Measurements from ENCODE around the gene AMBP.
"Not testable (repeated sequence)": the region's sequence is repeated elsewhere in the genome, so short reads cannot be mapped to it uniquely, and the experiment has no call there.

The AMBP gene

DNA sequence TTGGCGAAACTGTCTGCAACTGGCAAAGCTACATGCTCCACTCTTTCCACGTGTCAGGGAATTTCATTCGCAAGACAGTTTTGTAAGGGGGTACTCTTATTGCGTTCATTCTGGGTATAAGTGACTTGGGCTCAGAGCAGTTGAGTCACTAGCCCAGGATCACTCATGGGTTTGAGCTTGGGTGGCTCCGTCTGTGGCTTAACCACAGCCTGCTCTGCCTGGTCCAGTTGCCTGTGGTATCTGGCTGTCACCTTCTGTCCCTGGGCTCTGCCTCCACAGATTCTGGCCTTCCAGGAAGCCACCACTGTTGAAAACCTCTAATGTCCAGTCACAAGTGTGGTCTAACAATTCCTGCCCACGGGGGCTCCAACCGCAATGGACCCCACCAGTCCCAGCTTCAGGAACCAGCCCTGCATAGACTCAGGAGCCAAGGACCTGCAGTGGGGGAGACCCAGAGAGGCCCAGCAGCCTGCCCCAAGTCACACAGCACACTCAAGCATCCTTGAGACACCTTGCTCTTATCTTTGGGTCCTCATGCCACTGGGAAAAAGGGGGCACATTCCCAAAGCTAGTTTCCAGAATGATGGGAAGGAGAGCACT is 10.6 kb upstream of the AMBP start:
- no peak overlapping the region for H3K27ac Mint-ChIP-seq
- no peaks in the 10 kb centered on the region for H3K36me3 Mint-ChIP-seq (ENCODE audit: low read depth)
- no peaks in the 10 kb centered on the region for H3K4me1 Mint-ChIP-seq
- no peaks in the 10 kb centered on the region for H3K9me3 Mint-ChIP-seq
- H3K27me3 Mint-ChIP-seq, result peaks cover 2% of the 10 kb centered on the region
- no peak overlapping the region for H3K4me3 Mint-ChIP-seq
- DNase-seq, result no peak
- no peak for ATAC-seq

DNA sequence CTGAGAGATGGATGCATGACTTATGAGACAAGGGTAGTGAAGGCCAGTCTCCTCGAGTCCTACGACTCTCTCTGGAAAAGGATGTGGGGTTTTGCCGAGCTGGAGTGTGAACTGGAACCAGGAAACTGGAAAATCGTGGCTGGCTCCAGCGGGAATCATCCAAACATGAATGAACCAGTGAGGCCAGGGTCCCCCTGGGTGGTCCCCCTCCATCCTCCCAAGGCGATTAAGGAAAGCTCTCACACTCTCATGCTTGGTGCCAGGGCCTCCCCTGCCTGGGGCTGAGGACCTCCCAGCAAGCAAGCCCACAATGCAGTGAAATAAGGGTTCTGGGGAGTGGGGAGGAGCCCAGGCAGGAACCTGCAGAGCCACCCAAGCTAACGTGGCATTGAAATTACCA is 9.6 kb upstream of the AMBP start:
- Mint-ChIP-seq H3K36me3 (ENCODE audit: low read depth) (no peaks in the 10 kb centered on the region), H3K27ac (no peak overlapping the region), H3K9me3 (no peaks in the 10 kb centered on the region), H3K4me1 (no peaks in the 10 kb centered on the region), H3K27me3 (peaks cover 2% of the 10 kb centered on the region), H3K4me3 (no peak overlapping the region)
- DNase-seq (no peak), ATAC-seq (no peak)

DNA sequence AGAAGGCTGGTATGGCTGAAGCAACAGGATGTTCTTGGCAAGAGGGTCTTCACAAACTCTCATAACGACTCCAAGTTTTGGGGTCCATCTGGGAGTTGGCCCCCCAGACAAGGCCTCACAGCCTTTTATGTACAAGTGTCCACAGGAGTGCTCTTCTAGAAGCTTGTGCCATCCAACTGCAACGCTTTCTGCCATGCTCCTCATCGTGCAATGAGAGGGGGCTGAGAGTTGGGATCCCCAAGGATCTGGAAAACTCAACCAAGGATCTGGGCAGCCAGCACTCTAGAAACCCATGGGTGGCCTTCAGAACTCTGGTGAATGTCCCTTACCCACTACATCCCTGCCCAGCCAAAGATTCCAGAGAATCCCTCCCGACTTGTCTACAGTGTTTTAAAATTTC is 8.5 kb upstream of the AMBP start:
- H3K36me3 Mint-ChIP-seq (ENCODE audit: low read depth), result no peaks in the 10 kb centered on the region
- H3K4me3 Mint-ChIP-seq, result no peak overlapping the region
- peaks cover 2% of the 10 kb centered on the region for H3K27me3 Mint-ChIP-seq
- ATAC-seq, result no peak
- H3K27ac Mint-ChIP-seq, result no peak overlapping the region
- no peaks in the 10 kb centered on the region for H3K9me3 Mint-ChIP-seq
- no peaks in the 10 kb centered on the region for H3K4me1 Mint-ChIP-seq
- DNase-seq, result no peak

DNA sequence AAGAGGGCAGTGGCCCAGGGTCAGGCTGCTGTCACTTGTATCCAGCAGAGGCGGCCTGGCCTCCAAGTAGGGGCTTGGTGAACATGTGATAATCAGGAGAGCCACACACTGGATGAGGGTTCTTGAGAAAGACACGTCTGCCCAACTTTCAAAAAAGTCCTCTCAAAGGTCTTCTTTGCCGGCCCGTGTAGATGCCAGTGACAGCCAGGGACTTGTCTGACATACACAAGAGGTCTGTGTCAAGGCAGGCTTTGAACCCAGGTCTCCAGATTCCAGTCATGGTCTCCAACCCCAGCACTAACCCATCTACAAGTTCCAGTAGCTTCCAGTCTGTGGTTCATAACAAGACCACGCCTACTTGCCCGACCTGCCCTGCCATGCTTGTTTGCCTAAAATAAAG is 7.9 kb upstream of the AMBP start:
- no peaks in the 10 kb centered on the region for H3K9me3 Mint-ChIP-seq
- H3K4me1 Mint-ChIP-seq, result no peaks in the 10 kb centered on the region
- H3K36me3 Mint-ChIP-seq (ENCODE audit: low read depth), result no peaks in the 10 kb centered on the region
- ATAC-seq (no peak), DNase-seq (no peak)
- peaks cover 2% of the 10 kb centered on the region for H3K27me3 Mint-ChIP-seq
- no peak overlapping the region for H3K4me3 Mint-ChIP-seq
- no peak overlapping the region for H3K27ac Mint-ChIP-seq

DNA sequence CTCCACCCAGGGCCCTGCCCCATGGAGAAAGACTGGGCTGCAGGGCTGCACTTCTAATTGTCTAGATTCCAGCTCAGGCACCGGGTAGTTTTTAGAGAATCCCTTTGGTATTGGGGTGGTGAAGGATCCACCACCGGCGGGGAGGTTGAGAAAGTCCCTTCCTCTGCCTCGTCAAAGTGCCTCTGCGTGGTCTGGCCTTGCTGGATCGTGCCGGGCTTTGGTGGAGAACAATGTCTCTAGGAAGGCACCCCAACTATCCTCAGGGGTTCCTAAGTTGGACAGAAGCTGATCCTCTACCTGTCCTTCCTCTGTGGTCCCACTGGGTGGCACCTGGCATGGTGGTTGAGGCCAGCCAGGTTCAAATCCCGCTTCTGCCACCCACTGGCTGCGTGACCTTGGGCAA is 7.3 kb upstream of the AMBP start:
- Mint-ChIP-seq H3K27me3 (peaks cover 2% of the 10 kb centered on the region), H3K9me3 (no peaks in the 10 kb centered on the region), H3K36me3 (ENCODE audit: low read depth) (no peaks in the 10 kb centered on the region), H3K4me1 (no peaks in the 10 kb centered on the region), H3K4me3 (no peak overlapping the region), H3K27ac (no peak overlapping the region)
- ATAC-seq (no peak), DNase-seq (no peak)

DNA sequence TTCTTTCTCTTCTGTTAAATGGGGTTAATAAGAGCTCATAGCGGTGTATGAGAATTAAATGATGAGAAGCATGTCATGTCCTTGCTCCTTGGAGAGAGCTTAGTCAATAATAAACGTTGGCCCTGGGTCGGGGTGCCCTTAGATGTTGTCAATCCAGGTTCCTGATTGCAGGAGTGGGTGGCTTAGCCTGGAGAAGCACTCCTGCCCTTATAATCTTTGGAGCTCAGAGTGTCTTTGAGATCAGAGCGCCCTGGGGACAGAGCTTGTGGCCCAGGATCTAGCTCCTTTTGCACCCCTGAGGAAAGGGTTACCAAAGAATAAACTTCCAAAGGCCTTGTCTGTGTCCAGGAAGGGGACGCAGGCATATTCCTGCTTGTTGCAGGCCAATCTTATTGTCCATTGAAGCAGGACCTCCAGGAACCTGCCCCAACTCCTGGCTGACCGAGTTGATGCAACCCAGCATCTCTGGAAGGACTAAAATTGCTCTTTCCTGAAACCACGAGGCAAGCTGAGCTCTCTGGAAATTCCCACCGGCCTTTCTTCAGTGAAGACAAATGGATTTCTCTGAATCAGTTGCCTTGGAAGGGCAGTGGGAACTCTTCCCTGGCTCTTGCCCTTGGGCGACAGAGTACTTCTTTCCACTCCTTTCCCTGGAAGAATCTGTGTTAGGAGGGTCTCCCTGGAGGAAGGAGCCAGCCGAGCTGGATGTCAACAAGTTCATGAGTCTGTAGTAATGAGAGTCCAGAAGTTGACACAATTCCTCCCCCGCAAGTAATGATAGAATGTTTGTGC is 6.4 kb upstream of the AMBP start:
- DNase-seq, result no peak
- no peaks in the 10 kb centered on the region for H3K4me1 Mint-ChIP-seq
- no peaks in the 10 kb centered on the region for H3K9me3 Mint-ChIP-seq
- peaks cover 2% of the 10 kb centered on the region for H3K27me3 Mint-ChIP-seq
- no peak overlapping the region for H3K27ac Mint-ChIP-seq
- ATAC-seq, result no peak
- no peaks in the 10 kb centered on the region for H3K36me3 Mint-ChIP-seq (ENCODE audit: low read depth)
- H3K4me3 Mint-ChIP-seq, result no peak overlapping the region

DNA sequence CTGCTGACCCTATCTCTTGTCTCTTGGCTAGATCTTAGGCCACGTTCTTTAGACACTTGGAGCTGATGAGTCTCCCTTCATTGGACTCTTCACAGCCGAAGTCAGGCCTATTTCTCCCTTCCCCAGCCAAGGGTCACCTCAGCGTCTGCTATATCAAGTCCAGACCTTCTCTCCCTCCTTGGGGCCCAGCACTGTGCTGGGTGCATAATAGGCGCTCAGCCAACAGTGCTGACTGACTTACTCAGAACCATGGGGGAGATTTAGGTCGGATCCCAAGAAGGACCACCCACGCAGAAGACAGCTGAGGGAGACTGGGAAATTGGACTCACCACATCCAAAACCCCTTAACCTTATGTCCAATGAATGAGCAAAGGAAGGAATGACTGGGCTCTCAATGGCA is 5.6 kb upstream of the AMBP start:
- Mint-ChIP-seq H3K27me3 (peaks cover 2% of the 10 kb centered on the region), H3K4me1 (no peaks in the 10 kb centered on the region), H3K36me3 (ENCODE audit: low read depth) (no peaks in the 10 kb centered on the region), H3K9me3 (no peaks in the 10 kb centered on the region), H3K4me3 (no peak overlapping the region), H3K27ac (no peak overlapping the region)
- DNase-seq, result no peak
- no peak for ATAC-seq

DNA sequence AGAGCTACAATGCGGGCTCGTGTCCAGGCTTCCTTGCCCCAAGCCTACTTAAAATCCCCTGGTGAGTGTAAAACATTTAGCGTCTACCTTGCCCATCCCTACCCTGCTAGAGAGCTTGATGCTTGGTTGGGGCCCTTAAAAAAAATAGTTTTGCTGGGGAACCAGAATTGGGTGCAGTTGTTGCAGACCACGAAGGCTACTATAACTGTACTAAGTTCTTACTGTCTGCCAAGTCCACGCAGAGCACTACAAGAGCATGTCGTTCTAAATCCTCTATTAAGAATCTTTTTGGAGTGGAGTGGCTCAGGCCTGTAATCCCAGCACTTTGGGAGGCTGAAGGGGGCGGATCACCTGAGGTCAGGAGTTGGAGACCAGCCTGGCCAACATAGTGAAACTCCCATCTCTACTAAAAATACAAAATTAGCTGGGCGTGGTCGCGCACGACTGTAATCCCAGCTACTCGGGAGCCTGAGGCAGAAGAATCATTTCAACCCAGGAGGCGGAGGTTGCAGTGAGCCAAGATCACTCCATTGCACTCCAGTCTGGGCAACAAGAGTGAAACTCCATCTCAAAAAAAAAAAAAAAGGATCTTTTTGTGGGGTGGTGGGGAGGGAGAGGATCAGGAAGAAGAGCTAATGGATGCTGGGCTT is 4.8 kb upstream of the AMBP start:
- not testable (repeated sequence) for H3K27me3 Mint-ChIP-seq

DNA sequence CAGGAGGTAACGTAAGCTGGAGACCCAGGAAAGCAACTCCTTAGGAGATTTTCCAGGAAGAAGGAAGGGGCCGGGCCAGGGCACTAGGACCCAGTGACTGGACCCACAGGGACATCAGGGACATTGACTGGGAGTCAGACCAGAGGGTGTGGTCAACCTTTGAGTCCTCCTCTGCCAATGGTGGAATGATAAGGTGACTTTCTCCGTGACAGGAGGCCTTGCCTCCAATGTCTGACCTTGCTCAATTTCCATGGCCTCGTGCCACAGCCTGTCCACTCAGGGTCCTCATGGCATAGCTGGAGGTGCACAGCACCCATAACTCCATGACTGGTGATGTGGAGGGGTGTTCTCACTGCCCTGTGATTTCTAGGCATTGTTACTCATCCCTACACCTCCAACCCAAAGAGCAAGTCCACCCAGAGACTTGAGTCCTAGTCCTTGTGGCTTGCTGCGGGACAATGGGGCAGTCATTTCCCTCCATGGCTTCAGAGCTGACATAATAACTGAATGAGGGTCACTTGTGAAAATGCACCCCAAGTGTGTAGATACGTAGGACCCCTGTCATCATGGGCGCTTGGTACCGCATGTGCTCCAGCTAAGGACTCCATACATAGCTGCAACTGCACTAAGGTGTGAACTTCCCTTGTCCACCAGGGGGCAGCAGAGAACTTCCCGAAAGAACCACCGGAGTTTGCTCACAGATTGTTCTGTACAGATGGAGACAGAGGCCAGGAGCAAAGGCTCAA is 4.1 kb upstream of the AMBP start:
- H3K36me3 Mint-ChIP-seq (ENCODE audit: low read depth), result no peaks in the 10 kb centered on the region
- DNase-seq, result peak; percentile 85
- no peaks in the 10 kb centered on the region for H3K4me1 Mint-ChIP-seq
- no peaks in the 10 kb centered on the region for H3K27me3 Mint-ChIP-seq
- no peak overlapping the region for H3K4me3 Mint-ChIP-seq
- no peak overlapping the region for H3K27ac Mint-ChIP-seq
- no peaks in the 10 kb centered on the region for H3K9me3 Mint-ChIP-seq
- peak; percentile 74 for ATAC-seq

More for the DNA sequence above, 4.8 kb upstream of the AMBP start:
- not testable (repeated sequence) for DNase-seq; H3K4me1 Mint-ChIP-seq; H3K36me3 Mint-ChIP-seq (ENCODE audit: low read depth); H3K9me3 Mint-ChIP-seq; H3K4me3 Mint-ChIP-seq; ATAC-seq; H3K27ac Mint-ChIP-seq

DNA sequence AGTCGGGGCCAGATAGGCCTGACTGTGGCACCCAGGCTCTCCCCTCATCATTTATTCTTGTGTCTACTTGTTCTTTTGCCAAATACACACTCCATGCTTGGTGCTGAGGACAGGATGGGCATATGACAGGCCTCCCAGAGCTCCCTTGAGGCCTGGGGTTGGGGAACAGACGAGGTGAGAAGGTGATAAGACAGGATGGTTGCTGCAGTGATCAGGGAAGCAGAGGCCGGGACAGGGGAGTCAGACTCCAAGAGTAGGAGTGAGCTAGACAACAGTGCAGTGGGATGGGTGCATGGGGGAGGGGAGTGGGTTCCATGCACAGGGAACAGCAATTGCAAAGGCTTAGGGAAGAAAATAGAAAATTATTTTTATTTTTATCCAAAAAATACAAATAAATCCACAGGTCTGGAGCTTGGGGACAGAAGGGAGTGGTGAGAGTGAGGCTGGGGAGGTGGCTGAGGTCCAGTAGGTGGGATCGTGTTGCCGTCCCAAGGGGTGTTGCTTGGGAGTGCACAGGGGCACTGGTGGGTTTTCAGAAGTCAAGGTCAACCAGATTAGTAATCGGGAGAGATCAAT is 3.4 kb upstream of the AMBP start:
- no peak overlapping the region for H3K27ac Mint-ChIP-seq
- H3K36me3 Mint-ChIP-seq (ENCODE audit: low read depth), result no peaks in the 10 kb centered on the region
- ATAC-seq (no peak), DNase-seq (no peak)
- H3K9me3 Mint-ChIP-seq, result no peaks in the 10 kb centered on the region
- H3K4me3 Mint-ChIP-seq, result no peak overlapping the region
- H3K27me3 Mint-ChIP-seq, result peaks cover under 1% of the 10 kb centered on the region
- no peaks in the 10 kb centered on the region for H3K4me1 Mint-ChIP-seq

DNA sequence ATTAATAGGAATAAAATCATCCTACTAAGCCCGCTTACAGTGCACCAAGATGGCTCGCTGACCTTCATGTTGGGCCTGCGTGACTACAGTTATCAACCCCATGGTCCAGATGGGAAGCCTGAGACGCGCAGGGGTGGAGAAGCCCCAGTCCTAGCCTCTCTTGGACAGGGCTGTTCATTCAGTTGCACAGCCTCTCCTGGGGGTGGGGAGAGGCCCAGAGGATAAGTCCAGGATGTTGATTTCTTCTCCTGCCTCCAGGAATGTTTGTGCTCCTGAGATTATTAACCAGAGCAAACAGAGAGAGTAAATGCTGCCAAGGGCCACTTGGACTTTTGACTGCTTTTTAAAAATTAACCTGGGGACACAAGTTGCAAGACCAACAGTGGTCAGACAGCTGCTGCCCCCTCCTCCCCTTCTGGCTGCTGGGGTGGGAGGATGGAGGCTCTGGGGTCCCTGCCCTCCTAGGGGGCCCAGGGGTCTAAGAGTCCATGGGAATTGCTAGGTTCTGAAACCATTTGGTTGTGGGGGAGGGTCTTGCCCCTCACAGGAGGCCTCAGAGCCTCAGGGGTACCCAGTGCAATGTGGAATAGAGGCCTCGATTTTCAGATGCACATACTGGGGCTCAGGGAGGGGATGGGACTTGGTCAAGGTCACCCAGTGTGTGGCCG is 2.8 kb upstream of the AMBP start:
- Mint-ChIP-seq H3K4me1 (no peaks in the 10 kb centered on the region), H3K4me3 (no peak overlapping the region), H3K36me3 (ENCODE audit: low read depth) (no peaks in the 10 kb centered on the region), H3K9me3 (no peaks in the 10 kb centered on the region), H3K27ac (no peak overlapping the region), H3K27me3 (peaks cover 3% of the 10 kb centered on the region)
- DNase-seq (no peak), ATAC-seq (no peak)

DNA sequence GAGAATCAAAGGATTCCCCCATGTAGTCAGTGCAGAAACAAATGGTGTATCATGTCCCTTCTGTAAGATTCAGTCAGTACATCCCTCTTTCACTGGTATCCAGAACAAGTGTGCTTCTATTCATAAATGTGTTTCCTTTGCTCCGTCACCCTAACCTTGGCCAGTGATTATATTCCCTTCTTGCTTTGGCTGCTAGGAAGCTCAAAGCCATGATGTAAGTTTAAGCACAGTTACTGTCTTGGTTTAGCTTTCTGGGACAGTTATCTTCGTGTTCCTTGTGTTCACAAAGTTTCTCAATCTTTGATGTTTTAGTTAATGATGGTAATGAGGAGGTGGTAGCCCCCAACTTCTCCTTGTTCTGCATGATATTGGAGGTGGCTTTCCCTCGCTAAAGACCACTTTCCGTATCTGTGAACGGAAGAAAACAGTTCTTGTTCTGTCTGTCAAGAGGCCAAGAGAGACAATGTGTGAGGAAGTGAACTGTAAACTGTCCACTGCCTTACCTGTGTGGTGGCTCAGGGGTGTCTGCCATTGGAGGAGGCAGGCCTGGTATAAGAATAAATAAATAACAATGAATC is 2.2 kb upstream of the AMBP start:
- ATAC-seq, result no peak
- H3K4me3 Mint-ChIP-seq, result no peak overlapping the region
- no peaks in the 10 kb centered on the region for H3K9me3 Mint-ChIP-seq
- H3K27ac Mint-ChIP-seq, result no peak overlapping the region
- H3K36me3 Mint-ChIP-seq (ENCODE audit: low read depth), result no peaks in the 10 kb centered on the region
- no peak for DNase-seq
- peaks cover 9% of the 10 kb centered on the region for H3K27me3 Mint-ChIP-seq
- H3K4me1 Mint-ChIP-seq, result no peaks in the 10 kb centered on the region

DNA sequence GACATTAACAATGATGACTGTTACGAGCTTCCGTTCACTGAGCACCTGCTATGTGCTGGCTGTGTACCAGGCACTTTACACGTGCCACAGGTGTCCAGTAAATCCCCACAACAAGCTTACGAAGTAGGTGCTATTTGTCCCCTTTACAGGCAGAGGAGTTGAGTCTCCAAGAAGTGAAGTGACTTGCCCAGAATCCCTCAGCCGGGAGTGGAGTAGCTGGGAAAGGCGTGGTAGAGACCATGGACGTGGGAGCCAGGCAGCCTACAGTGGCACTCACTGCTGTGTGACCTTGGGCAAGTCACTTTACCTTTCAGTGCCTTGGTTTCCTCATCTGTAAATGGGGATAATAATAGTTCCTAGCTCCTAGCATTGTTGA is 669 bp upstream of the AMBP start:
- ATAC-seq (no peak), DNase-seq (no peak)
- Mint-ChIP-seq H3K9me3 (no peaks in the 10 kb centered on the region), H3K27ac (peak overlapping the region; percentile 21), H3K4me1 (no peaks in the 10 kb centered on the region), H3K36me3 (ENCODE audit: low read depth) (no peaks in the 10 kb centered on the region), H3K4me3 (no peak overlapping the region), H3K27me3 (peaks cover 12% of the 10 kb centered on the region)

All from activated naive CD8-positive, alpha-beta T cell treated with anti-CD3 and anti-CD28 coated beads, Interleukin-2, amount 50 U/mL, for 24 hours (primary cell).